Measurements from ENCODE around the gene ARL6IP4.

- TF ChIP-seq POLR2A (IDR thresholded peaks at IDR 0.05; ENCODE audit: extremely low read depth, insufficient read length) (no peak), CTCF (IDR thresholded peaks at IDR 0.05; ENCODE audit: low read depth, low read length) (no peak), MAX (IDR thresholded peaks at IDR 0.05; ENCODE audit: low read depth, low read length) (no peak)
These were observed 15.1 kb upstream of the ARL6IP4 start for GRCh38 chr12:122965321-122965751.

Data from NB4 (cell line).